Body of pancreas (tissue), 4 donors: ENCODE data around the gene CACNA1H. TPM values are rescaled to one million over a fixed set of nuclear protein-coding genes. Genes with fewer than 3 reads are reported as not detected.

ENCODE experiments used
- ATAC-seq: fragments of 150-250 bp; one replicate; pipeline ENCODE4 v1.9.1; 2016
- DNase-seq, 4 donors: peaks; one replicate each; pipeline ENCODE4 v3.0.0-alpha.2; 2019
- H3K27ac ChIP-seq, 4 donors: fragments of 200-600 bp; sonication (generic); 1 replicate in 3 of 4; 2 replicates in 1 of 4; pipeline versions ENCODE4 v1.5.1 to v1.6.1; 2016 to 2019; ENCODE audit warnings: mild to moderate bottlenecking in 1 of 4, mixed read lengths in 1 of 4, moderate library complexity in 1 of 4
- H3K27me3 ChIP-seq, 2 donors: fragments of 200-600 bp; sonication (generic); one replicate each; pipeline ENCODE4 v1.6.0; 2016; ENCODE audit warnings: mild to moderate bottlenecking in 1 of 2
- H3K36me3 ChIP-seq, 2 donors: fragments of 200-600 bp; sonication (generic); replicated peaks in 1 of 2; 2 replicates each; pipeline ENCODE4 v1.5.1; 2016; ENCODE audit warnings: low read depth in 2 of 2; ENCODE audit not compliant: insufficient read depth in 1 of 2
- H3K4me1 ChIP-seq: fragments of 200-600 bp; sonication (generic); one replicate; pipeline ENCODE4 v1.6.0; 2016
- H3K4me3 ChIP-seq, 2 donors: fragments of 200-600 bp; sonication (generic); 1 replicate in 1 of 2; 2 replicates in 1 of 2; pipeline ENCODE4 v1.5.1; 2016 to 2019
- H3K9me3 ChIP-seq, 3 donors: fragments of 200-600 bp; sonication (generic); 1 replicate in 2 of 3; 2 replicates in 1 of 3; pipeline ENCODE4 v1.5.1; 2016
- CTCF ChIP-seq, 7 experiments: fragments of 450-650 bp in 4 of 7; fragments of 200-600 bp in 3 of 7; sonication (generic) in 3 of 7; IDR thresholded peaks; one replicate each; pipeline ENCODE4 v1.5.1; 2016 to 2019; ENCODE audit warnings: antibody characterized with exemption in 7 of 7
- POLR2A ChIP-seq, 3 donors: fragments of 450-650 bp; IDR thresholded peaks; one replicate each; pipeline ENCODE4 v1.6.1; 2016; ENCODE audit warnings: antibody characterized with exemption in 3 of 3, mild to moderate bottlenecking in 2 of 3
- WGBS, 2 donors: methylation state at CpG; one replicate each; pipeline ENCODE4 v1.1.5; 2017; 5-methylcytosine and 5-hydroxymethylcytosine counted together
- intact Hi-C: fragments of 100-400 bp; cut with DNase I; formaldehyde crosslinking; loops from one replicate; pipeline ENCODE4 v1.15.1; 2023
- total RNA-seq, 2 donors: library from RNA; depleted of rRNA; stranded (reverse); fragments of >200 nt; gene quantifications; one replicate each; pipeline ENCODE4 v1.1.0, GENCODE V29; 2016

CACNA1H gene
- total RNA-seq, 2 donors from 2014 or later: 7.3 to 15.2 TPM

- Histone ChIP-seq H3K9me3 (no peaks in the 10 kb centered on the region), H3K4me3 (no peak overlapping the region), H3K27me3 (peaks cover 0 to 40% of the 10 kb centered on the region in 2 donors), H3K36me3 (no peaks in the 10 kb centered on the region), H3K27ac (no peak overlapping the region), H3K4me1 (peaks cover 18% of the 10 kb centered on the region)
- intact Hi-C loops: loop anchor here (2.0 kb wide), 1 partner anchor 85 kb away; no protein-coding TSS in a partner anchor
- 59% methylated on average over 12 of the region's 12 CpGs; no CpG with 5 or more reads in 1 of the 2 donors for WGBS, 2 donors
- no peak for ATAC-seq
- no peak for TF ChIP-seq POLR2A (IDR thresholded peaks at IDR 0.05)
- no peak for TF ChIP-seq CTCF (IDR thresholded peaks at IDR 0.05)
- no peak for DNase-seq
Observed at GRCh38 chr16:1107731-1108130, 45.2 kb upstream of the CACNA1H start.

- peaks cover 0 to 34% of the 10 kb centered on the region in 2 donors for H3K27me3 ChIP-seq
- 5 to 26% methylated on average over 8 to 42 of the region's 42 CpGs for WGBS, 2 donors
- no peak for TF ChIP-seq POLR2A (IDR thresholded peaks at IDR 0.05)
- TF ChIP-seq CTCF (IDR thresholded peaks at IDR 0.05): no peak
- DNase-seq (peak; percentile 80 to 91 (median 85)), ATAC-seq (peak; percentile 70)
- H3K27ac ChIP-seq: no peak overlapping the region
- intact Hi-C loops: no loop called here
- H3K4me3 ChIP-seq: no peak overlapping the region
- H3K36me3 ChIP-seq: no peaks in the 10 kb centered on the region
- no peaks in the 10 kb centered on the region for H3K9me3 ChIP-seq
- peaks cover 12% of the 10 kb centered on the region for H3K4me1 ChIP-seq
Observed at GRCh38 chr16:1108299-1109252, 44.3 kb upstream of the CACNA1H start.

- H3K4me1 ChIP-seq: peaks cover 12% of the 10 kb centered on the region
- H3K9me3 ChIP-seq: no peaks in the 10 kb centered on the region
- no peaks in the 10 kb centered on the region for H3K36me3 ChIP-seq
- peaks cover 0 to 24% of the 10 kb centered on the region in 2 donors for H3K27me3 ChIP-seq
- 70 to 73% methylated on average over 11 to 19 of the region's 19 CpGs for WGBS, 2 donors
- DNase-seq: no peak
- H3K4me3 ChIP-seq: no peak overlapping the region
- TF ChIP-seq CTCF (IDR thresholded peaks at IDR 0.05): no peak
- TF ChIP-seq POLR2A (IDR thresholded peaks at IDR 0.05): no peak
- ATAC-seq: no peak
- intact Hi-C loops: no loop called here
- H3K27ac ChIP-seq: no peak overlapping the region
Observed at GRCh38 chr16:1109648-1110047, 43.3 kb upstream of the CACNA1H start.

- Histone ChIP-seq H3K9me3 (no peaks in the 10 kb centered on the region), H3K36me3 (no peaks in the 10 kb centered on the region), H3K4me3 (no peak overlapping the region), H3K4me1 (peaks cover 12% of the 10 kb centered on the region), H3K27ac (no peak overlapping the region), H3K27me3 (peaks cover 0 to 7% of the 10 kb centered on the region in 2 donors)
- 64 to 70% methylated on average over 14 to 26 of the region's 26 CpGs for WGBS, 2 donors
- DNase-seq (no peak), ATAC-seq (no peak)
- TF ChIP-seq CTCF (IDR thresholded peaks at IDR 0.05) (no peak), POLR2A (IDR thresholded peaks at IDR 0.05) (no peak)
- intact Hi-C loops: no loop called here
Observed at GRCh38 chr16:1112506-1113184, 40.3 kb upstream of the CACNA1H start.
